ENCODE measurements around the gene SLC25A26. TPM values are rescaled to one million over a fixed set of nuclear protein-coding genes. Genes with fewer than 3 reads are reported as not detected.
"Not testable (repeated sequence)": the region's sequence is repeated elsewhere in the genome, so short reads cannot be mapped to it uniquely, and the experiment has no call there.

The SLC25A26 gene
- total RNA-seq, 1 donor from 2014 or later: 39.0 TPM

DNA sequence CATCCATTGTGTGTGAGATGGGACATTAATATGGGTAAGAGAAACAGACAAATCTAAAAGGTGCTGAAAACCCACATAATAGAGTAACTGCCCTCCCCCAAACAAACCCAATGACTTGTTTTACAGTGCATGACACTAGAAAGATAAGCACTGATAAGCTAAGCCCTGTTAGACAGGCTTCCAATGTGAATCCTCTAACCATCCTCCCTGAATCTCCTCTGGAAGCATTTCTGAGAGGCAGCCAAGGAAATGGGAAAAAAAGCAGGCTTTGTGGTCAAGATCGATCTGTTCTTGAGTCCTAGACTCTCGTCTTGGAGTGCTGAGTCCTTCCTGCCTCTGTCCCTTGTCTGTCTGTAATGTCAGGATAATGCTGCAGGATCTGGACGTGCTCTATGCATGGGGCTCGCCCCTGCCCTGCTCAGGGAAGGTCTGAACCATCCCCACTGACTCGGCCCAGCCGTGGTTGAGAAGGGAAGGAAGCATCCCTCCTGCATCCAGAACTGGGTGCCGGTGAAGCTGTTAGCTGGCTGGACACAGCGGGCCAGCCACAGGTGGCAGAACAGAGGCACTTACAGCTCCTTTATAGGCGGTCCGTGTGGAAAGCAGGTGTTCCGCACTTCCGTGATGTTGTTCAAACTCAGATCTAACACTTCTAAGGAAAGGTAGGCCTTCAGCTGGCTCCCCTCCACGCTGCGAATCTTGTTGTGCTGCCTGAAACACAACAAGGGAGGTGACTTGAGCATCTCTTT, 195.9 kb downstream of the SLC25A26 start:
- no peak for DNase-seq (ENCODE audit: low read depth)
- Histone ChIP-seq H3K27me3 (ENCODE audit: control insufficient read depth, insufficient read depth, low read length) (no peaks in the 10 kb centered on the region), H3K36me3 (ENCODE audit: control insufficient read depth, insufficient read depth, low read length) (peaks cover 9% of the 10 kb centered on the region), H3K4me3 (ENCODE audit: low read depth, low read length) (no peak overlapping the region)
- TF ChIP-seq, protein P1, sequence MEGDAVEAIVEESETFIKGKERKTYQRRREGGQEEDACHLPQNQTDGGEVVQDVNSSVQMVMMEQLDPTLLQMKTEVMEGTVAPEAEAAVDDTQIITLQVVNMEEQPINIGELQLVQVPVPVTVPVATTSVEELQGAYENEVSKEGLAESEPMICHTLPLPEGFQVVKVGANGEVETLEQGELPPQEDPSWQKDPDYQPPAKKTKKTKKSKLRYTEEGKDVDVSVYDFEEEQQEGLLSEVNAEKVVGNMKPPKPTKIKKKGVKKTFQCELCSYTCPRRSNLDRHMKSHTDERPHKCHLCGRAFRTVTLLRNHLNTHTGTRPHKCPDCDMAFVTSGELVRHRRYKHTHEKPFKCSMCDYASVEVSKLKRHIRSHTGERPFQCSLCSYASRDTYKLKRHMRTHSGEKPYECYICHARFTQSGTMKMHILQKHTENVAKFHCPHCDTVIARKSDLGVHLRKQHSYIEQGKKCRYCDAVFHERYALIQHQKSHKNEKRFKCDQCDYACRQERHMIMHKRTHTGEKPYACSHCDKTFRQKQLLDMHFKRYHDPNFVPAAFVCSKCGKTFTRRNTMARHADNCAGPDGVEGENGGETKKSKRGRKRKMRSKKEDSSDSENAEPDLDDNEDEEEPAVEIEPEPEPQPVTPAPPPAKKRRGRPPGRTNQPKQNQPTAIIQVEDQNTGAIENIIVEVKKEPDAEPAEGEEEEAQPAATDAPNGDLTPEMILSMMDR (IDR thresholded peaks at IDR 0.05; ENCODE audit: insufficient read depth, low read length, severe bottlenecking): no peak
- peak; percentile 23 for FAIRE-seq

DNA sequence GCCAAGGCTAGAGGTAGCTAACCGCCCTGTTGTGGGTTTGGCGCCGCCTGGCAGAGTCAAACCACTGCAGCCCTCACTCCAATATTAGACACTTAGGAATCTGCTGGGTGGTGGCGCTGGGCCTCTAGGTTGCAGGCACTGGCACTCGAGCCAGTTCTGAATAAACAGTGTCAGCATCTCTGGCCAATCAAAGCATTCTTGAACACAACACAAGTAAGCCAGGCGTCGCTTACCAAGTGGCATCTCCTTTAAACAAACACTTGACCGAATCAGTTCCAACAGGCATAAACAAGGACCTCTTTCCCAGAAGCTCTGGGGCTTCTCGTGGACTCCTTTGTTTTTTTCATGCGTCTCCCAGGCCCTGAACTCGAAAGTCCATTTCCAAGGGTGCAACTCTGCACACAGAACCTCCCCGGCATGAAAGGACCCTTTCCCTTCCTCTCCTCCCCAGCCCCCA, 197.7 kb downstream of the SLC25A26 start:
- no peaks in the 10 kb centered on the region for H3K27me3 ChIP-seq (ENCODE audit: control insufficient read depth, insufficient read depth, low read length)
- DNase-seq (ENCODE audit: low read depth): peak; percentile 40
- TF ChIP-seq, protein P1 (IDR thresholded peaks at IDR 0.05; ENCODE audit: insufficient read depth, low read length, severe bottlenecking): peak; percentile 49
- peaks cover 4% of the 10 kb centered on the region for H3K36me3 ChIP-seq (ENCODE audit: control insufficient read depth, insufficient read depth, low read length)
- peak; percentile 18 for FAIRE-seq
- no peak overlapping the region for H3K4me3 ChIP-seq (ENCODE audit: low read depth, low read length)

DNA sequence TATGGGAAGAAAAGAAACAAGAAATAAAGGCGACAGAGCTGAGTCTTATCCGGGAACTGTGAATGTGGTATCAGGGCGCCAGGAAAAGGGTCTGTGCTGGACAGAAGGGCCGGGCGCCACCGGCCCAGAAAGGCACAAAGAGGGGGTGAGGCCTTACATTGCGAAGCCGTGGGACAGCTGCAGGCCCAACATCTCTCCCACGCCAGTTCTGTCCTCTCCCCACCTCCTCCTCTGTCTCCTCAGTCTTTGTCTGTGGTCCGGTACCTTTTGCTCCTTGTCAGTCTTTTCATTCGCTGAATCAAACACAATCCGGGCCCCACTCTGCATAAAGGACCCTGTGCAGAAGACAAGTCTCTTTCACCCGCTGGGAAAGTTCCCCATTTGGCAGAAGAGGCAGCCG, 198.2 kb downstream of the SLC25A26 start:
- no peak overlapping the region for H3K4me3 ChIP-seq (ENCODE audit: low read depth, low read length)
- no peaks in the 10 kb centered on the region for H3K27me3 ChIP-seq (ENCODE audit: control insufficient read depth, insufficient read depth, low read length)
- peaks cover 4% of the 10 kb centered on the region for H3K36me3 ChIP-seq (ENCODE audit: control insufficient read depth, insufficient read depth, low read length)
- no peak for FAIRE-seq
- DNase-seq (ENCODE audit: low read depth): no peak
- TF ChIP-seq, protein P1 (IDR thresholded peaks at IDR 0.05; ENCODE audit: insufficient read depth, low read length, severe bottlenecking): no peak

DNA sequence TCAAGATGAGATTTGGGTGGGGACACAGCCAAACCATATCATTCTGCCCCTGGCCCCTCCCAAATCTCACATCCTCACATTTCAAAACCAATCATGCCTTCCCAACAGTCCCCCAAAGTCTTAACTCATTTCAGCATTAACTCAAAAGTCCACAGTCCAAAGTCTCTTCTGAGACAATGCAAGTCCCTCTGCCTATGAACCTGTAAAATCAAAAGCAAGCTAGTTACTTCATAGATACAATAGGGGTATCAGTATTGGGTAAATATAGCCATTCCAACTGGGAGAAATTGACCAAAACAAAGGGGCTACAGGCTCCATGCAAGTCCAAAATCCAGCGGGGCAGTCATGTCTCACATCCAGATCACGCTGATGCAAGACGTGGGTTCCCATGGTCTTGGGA, 200.3 kb downstream of the SLC25A26 start:
- FAIRE-seq; H3K27me3 ChIP-seq (ENCODE audit: control insufficient read depth, insufficient read depth, low read length); DNase-seq (ENCODE audit: low read depth): not testable (repeated sequence)

DNA sequence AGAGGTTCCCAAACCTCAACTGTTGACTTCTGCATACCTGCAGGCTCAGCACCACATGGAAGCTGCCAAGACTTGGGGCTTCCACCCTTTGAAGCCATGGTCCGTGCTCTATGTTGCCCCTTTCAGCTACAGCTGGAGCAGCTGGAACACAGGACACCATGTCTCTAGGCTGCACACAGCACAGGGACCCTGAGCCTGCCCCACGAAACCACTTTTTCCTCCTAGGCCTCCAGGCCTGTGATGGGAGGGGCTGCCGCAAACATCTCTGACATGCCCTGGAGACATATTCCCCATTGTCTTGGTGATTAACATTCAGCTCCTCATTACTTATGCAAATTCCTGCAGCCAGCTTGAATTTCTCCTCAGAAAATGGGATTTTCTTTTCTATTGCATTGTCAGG, 201.1 kb downstream of the SLC25A26 start:
- DNase-seq (ENCODE audit: low read depth); H3K4me3 ChIP-seq (ENCODE audit: low read depth, low read length); H3K36me3 ChIP-seq (ENCODE audit: control insufficient read depth, insufficient read depth, low read length); H3K27me3 ChIP-seq (ENCODE audit: control insufficient read depth, insufficient read depth, low read length); FAIRE-seq: not testable (repeated sequence)

More for the DNA sequence above, 200.3 kb downstream of the SLC25A26 start:
- not testable (repeated sequence) for H3K4me3 ChIP-seq (ENCODE audit: low read depth, low read length); H3K36me3 ChIP-seq (ENCODE audit: control insufficient read depth, insufficient read depth, low read length)

DNA sequence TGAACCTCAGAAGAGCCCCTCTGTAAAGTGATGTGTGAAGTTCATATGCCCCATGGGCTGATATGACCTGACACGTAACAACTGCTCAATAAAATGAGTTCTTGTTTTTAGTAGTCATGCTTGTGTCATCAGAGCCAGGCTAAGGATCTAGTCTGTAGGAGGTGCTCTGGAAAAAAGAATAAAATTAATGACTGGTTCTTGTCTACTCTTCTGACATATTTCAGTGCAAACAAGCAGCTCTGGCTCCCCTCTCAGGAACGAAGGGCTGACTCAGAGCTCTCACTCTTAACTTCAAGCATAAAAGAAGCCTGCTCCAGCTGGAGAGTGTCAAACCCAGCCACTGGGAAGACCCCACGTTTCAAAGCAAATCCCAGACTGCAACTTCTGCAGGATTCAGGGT, 203.0 kb downstream of the SLC25A26 start:
- Histone ChIP-seq H3K36me3 (ENCODE audit: control insufficient read depth, insufficient read depth, low read length) (no peaks in the 10 kb centered on the region), H3K4me3 (ENCODE audit: low read depth, low read length) (no peak overlapping the region), H3K27me3 (ENCODE audit: control insufficient read depth, insufficient read depth, low read length) (no peaks in the 10 kb centered on the region)
- DNase-seq (ENCODE audit: low read depth) (peak; percentile 40), FAIRE-seq (no peak)
- TF ChIP-seq, protein P1 (IDR thresholded peaks at IDR 0.05; ENCODE audit: insufficient read depth, low read length, severe bottlenecking): no peak

DNA sequence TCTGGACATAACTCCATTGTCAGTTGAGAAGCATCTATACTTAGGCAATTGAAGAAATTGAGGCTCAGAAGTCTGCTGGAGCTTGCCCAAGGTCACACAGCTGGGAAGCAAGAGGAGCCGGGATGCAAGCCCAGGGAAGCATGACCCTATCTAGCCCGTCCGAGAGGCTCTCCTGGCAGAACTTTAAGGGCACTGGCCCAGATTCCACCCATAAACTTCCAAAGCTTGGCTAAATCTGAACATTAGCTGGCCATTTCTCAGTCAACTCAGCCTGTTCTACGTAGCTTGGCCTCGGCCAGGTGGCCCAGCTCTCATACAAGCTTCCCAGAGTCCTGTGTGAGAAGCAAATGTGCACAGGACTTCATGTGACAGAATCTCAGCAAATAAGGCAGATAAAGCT, 204.2 kb downstream of the SLC25A26 start:
- no peaks in the 10 kb centered on the region for H3K36me3 ChIP-seq (ENCODE audit: control insufficient read depth, insufficient read depth, low read length)
- no peaks in the 10 kb centered on the region for H3K27me3 ChIP-seq (ENCODE audit: control insufficient read depth, insufficient read depth, low read length)
- TF ChIP-seq, protein P1 (IDR thresholded peaks at IDR 0.05; ENCODE audit: insufficient read depth, low read length, severe bottlenecking): no peak
- FAIRE-seq: no peak
- H3K4me3 ChIP-seq (ENCODE audit: low read depth, low read length): no peak overlapping the region
- DNase-seq (ENCODE audit: low read depth): no peak

Measured in bronchial epithelial cell (primary cell).